Activated B cell treated with CpG ODN at 0.5 μM for 24 hours (primary cell): Measurements from ENCODE around the gene ZNF136. TPM values are rescaled to one million over a fixed set of nuclear protein-coding genes. Genes with fewer than 3 reads are reported as not detected.

Experiments
- ATAC-seq: fragments of 200-7000 bp; cut with Tn5 transposase; one replicate; pipeline ENCODE4 v1.10.0; 2021; ENCODE audit warnings: low read depth, mild to moderate bottlenecking, moderate library complexity
- CTCF ChIA-PET: fragments of 350-600 bp; sonication (Branson Sonifier 250); formaldehyde crosslinking; loops from one replicate; lab custom pipeline; 2021; ENCODE audit warnings: antibody characterized with exemption; lab: Charles Lee
- POLR2A ChIA-PET: fragments of 350-600 bp; sonication (Branson Sonifier 250); formaldehyde crosslinking; loops from one replicate; lab custom pipeline; 2021; ENCODE audit warnings: antibody characterized with exemption; lab: Charles Lee
- DNase-seq: peaks from one replicate; pipeline ENCODE4 v3.0.0; 2022
- H3K27ac Mint-ChIP-seq: one replicate; pipeline ENCODE4 v1.8.0; 2020; ENCODE audit warnings: mixed read lengths
- H3K27me3 Mint-ChIP-seq: one replicate; pipeline ENCODE4 v1.8.0; 2021; ENCODE audit warnings: mixed read lengths
- H3K36me3 Mint-ChIP-seq: one replicate; pipeline ENCODE4 v1.8.0; 2021; ENCODE audit warnings: low read depth, mixed read lengths
- H3K4me1 Mint-ChIP-seq: one replicate; pipeline ENCODE4 v1.8.0; 2021; ENCODE audit warnings: mixed read lengths
- H3K4me3 Mint-ChIP-seq: one replicate; pipeline ENCODE4 v1.8.0; 2020; ENCODE audit warnings: mild to moderate bottlenecking, mixed read lengths
- H3K9me3 Mint-ChIP-seq: one replicate; pipeline ENCODE4 v1.8.0; 2020; ENCODE audit warnings: mixed read lengths
- CTCF ChIP-seq: fragments of 200-600 bp; IDR thresholded peaks from one replicate; pipeline ENCODE4 v1.8.0; 2022; ENCODE audit warnings: antibody characterized with exemption, mild to moderate bottlenecking
- intact Hi-C: fragments of 100-400 bp; cut with micrococcal nuclease; formaldehyde crosslinking; loops from one replicate; pipeline ENCODE4 v1.15.1; 2024
- total RNA-seq: library from RNA; stranded (reverse); gene quantifications from 2 replicates; pipeline ENCODE4 v1.2.3, GENCODE V29; 2022

The ZNF136 gene
- total RNA-seq, 1 donor from 2014 or later, result 24.6 TPM

GRCh38 chr19:12140545-12141404 lies 22.1 kb upstream of the ZNF136 start:
- H3K36me3 Mint-ChIP-seq, result peaks cover 21% of the 10 kb centered on the region
- ATAC-seq, result peak; percentile 55
- ChIA-PET CTCF (interaction anchor here (0.7 to 3.3 kb wide), 24 partner anchors 9 to 343 kb away, joined by 3 to 48 read pairs (median 3); partner anchors contain the start of genes ZNF491, ZNF625, ZNF700 and ZNF763), POLR2A (interaction anchor here (0.6 to 2.6 kb wide), 16 partner anchors 9 to 343 kb away, joined by 3 to 31 read pairs (median 8); partner anchors contain the start of genes ZNF136, ZNF433, ZNF442 and ZNF491)
- H3K9me3 Mint-ChIP-seq, result peaks cover 7% of the 10 kb centered on the region
- no peaks in the 10 kb centered on the region for H3K27me3 Mint-ChIP-seq
- peak overlapping the region; percentile 83 for H3K27ac Mint-ChIP-seq
- DNase-seq, result peak; percentile 71
- intact Hi-C loops, result loop anchor here (1.0 to 5.0 kb wide), 10 partner anchors 22 to 440 kb away; partner anchors contain the start of genes ZNF136 and ZNF440
- H3K4me1 Mint-ChIP-seq, result peaks cover 33% of the 10 kb centered on the region
- peak; percentile 90 for TF ChIP-seq CTCF
- peak overlapping the region; percentile 97 for H3K4me3 Mint-ChIP-seq

GRCh38 chr19:12141405-12141736 lies 21.5 kb upstream of the ZNF136 start:
- intact Hi-C loops, result loop anchor here (1.0 to 5.0 kb wide), 6 partner anchors 21 to 344 kb away; partner anchors contain the start of genes ZNF136 and ZNF440
- Mint-ChIP-seq H3K4me3 (peak overlapping the region; percentile 97), H3K36me3 (peaks cover 27% of the 10 kb centered on the region), H3K27me3 (no peaks in the 10 kb centered on the region), H3K27ac (no peak overlapping the region), H3K9me3 (peaks cover 10% of the 10 kb centered on the region), H3K4me1 (peaks cover 33% of the 10 kb centered on the region)
- DNase-seq, result no peak
- ChIA-PET CTCF (interaction anchor here (0.8 to 3.3 kb wide), 18 partner anchors 13 to 344 kb away, joined by 3 to 48 read pairs (median 6); partner anchors contain the start of genes ZNF491, ZNF625, ZNF700 and ZNF763), POLR2A (interaction anchor here (0.9 to 2.6 kb wide), 8 partner anchors 22 to 343 kb away, joined by 3 to 31 read pairs (median 10); partner anchors contain the start of genes ZNF136, ZNF442, ZNF491 and ZNF700)
- TF ChIP-seq CTCF, result peak; percentile 1
- no peak for ATAC-seq

- no peak overlapping the region for H3K4me3 Mint-ChIP-seq
- no peaks in the 10 kb centered on the region for H3K27me3 Mint-ChIP-seq
- ChIA-PET POLR2A (interaction anchor here (0.6 kb wide), 1 partner anchor 240 kb away, joined by 3 read pairs; no protein-coding TSS in a partner anchor), CTCF (no interaction called here)
- no peak for TF ChIP-seq CTCF
- peaks cover 11% of the 10 kb centered on the region for H3K4me1 Mint-ChIP-seq
- intact Hi-C loops, result no loop called here
- DNase-seq (no peak), ATAC-seq (no peak)
- H3K27ac Mint-ChIP-seq, result no peak overlapping the region
- peaks cover 10% of the 10 kb centered on the region for H3K9me3 Mint-ChIP-seq
- H3K36me3 Mint-ChIP-seq, result peaks cover 30% of the 10 kb centered on the region
These were observed 17.5 kb upstream of the ZNF136 start for GRCh38 chr19:12145348-12145747.

GRCh38 chr19:12155324-12155860 lies 7.5 kb upstream of the ZNF136 start:
- no peaks in the 10 kb centered on the region for H3K9me3 Mint-ChIP-seq
- no peak for ATAC-seq
- peaks cover 7% of the 10 kb centered on the region for H3K36me3 Mint-ChIP-seq
- ChIA-PET POLR2A (interaction anchor here (0.5 to 1.6 kb wide), 3 partner anchors 170 to 210 kb away, joined by 3 to 8 read pairs (median 5); partner anchors contain the start of genes ZNF442 and ZNF763), CTCF (no interaction called here)
- DNase-seq, result no peak
- H3K27me3 Mint-ChIP-seq, result no peaks in the 10 kb centered on the region
- peak overlapping the region; percentile 92 for H3K4me3 Mint-ChIP-seq
- peak overlapping the region; percentile 53 for H3K27ac Mint-ChIP-seq
- peaks cover 12% of the 10 kb centered on the region for H3K4me1 Mint-ChIP-seq
- intact Hi-C loops, result no loop called here
- TF ChIP-seq CTCF, result no peak
